Stimulated activated CD4-positive, alpha-beta T cell treated with anti-CD3 and anti-CD28 coated beads, TNF-alpha, amount 100 ng/mL, for 48 hours (primary cell): ENCODE results near the gene PLCL2.

Source experiments
- DNase-seq, 3 donors: peaks; one replicate each; pipeline ENCODE4 v3.0.0-alpha.2; 2020; ENCODE audit warnings: low read depth in 3 of 3

Gene PLCL2

GRCh38 chr3:16893618-16894200 lies 9.0 kb downstream of the PLCL2 start:
- no peak for DNase-seq

DNA sequence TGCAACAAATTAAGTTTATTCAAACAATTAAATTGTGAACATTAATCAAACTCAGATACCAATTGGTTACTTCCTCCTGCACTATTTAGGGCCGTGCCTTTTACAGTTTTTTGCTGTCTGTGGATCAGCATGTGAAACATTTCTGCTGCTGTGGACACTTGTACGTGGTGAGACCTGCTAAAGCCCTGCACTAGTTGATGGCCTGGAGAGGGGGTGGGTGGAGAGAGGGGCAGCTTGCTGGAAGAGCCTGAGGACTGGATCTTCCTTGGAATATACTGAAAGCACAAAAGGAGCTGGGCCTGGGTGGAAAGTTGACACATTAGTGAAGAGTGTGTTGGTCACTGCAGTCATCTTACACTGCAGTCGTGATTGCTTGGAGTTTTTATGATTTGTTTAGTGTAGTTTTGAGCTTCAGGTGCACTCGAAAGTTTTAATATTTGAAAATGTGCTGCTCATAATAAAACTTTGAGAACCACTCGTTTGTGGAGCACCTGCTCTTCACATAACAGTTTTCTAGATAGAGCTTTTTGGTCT lies 11.4 kb downstream of the PLCL2 start:
- no peak for DNase-seq

GRCh38 chr3:16896820-16897219 lies 12.1 kb downstream of the PLCL2 start:
- DNase-seq = no peak

DNA sequence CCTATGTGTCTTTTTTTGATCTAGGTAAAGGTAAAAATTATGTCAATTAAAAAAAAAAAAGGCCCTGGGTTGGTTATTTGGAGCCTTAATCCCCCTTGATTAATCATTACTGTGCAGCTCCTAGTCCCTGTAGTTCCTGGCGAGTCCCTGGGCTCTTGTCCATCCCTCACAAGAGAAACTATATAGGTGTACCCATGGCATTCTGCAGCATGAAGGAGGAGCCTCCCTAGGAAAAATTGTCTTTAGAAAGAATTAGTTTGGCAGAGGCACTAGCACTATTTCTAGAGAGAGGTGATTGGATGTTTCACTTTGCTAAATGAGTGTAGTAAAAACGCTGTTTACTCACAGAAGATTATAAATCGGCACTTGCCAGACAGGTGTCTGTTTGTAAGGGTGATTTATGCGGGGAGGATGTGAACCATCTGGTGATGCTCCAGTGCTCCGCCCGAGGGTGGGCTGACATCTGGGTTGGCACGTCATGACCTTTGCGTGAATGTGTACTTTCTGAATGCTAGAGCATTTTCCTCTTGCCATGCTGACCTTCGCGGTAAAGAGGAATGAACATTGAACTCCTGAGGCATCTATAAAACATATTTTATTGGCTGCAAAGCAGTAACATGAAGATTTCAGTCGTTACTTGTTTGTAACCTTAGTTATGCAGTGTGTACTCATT lies 12.6 kb downstream of the PLCL2 start:
- DNase-seq = no peak

DNA sequence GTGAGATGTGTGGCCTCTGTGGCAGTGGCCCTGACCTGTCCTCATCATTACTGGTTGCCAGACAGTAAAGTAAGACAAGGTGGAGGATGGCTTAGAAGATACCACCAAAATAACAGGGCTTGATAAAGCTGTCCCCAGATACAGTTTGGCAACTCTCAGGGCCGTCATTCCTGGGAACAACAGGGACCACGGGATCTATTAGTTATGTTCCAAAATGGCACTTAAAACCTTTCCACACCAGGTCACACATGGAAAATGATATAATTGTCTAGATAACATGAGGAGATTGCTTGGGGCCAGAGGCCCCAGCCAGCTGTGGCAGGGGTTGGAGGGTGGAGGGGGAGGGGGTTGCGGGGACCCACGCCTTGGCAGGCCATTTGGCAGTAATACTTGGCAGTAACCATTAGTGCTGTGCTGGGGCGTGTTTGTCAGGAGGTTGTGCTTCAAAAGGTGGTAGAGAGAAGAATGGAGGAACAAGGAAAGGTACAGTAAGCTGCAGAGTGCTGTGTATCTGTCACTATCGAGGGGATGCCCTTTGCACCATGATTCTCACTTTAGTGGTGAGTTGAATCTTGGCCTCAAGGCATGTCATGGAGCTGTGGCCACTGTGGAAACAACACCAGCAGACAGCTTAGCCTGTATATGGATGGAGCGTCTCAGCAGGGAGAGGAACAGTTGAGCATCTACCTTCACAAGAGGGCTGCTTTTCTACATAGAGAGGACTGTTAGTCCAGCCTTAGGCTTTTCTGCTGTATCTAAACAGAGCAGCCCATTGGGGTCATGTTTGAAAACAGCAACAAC lies 14.0 kb downstream of the PLCL2 start:
- DNase-seq = no peak

DNA sequence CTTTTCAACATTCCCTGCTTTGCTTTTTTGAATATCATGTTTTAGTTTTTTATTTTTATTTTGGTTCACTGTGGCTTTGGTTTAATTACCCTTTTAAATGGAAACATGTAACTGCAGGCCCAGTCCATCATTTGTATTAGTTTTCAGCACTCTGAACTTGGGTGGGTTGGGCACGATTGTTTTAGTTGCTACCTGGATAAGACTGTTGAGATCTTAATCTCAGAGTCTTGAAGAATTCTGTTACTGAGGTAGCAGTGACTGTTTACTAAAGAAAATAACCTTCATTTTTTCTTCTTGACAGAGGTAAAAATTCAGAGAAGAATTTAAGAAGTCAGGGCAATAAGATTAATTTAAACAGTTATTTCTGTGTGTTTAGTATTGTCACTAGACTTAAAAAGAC lies 15.2 kb downstream of the PLCL2 start:
- DNase-seq = no peak

GRCh38 chr3:16900779-16901440 lies 16.2 kb downstream of the PLCL2 start:
- no peak for DNase-seq

DNA sequence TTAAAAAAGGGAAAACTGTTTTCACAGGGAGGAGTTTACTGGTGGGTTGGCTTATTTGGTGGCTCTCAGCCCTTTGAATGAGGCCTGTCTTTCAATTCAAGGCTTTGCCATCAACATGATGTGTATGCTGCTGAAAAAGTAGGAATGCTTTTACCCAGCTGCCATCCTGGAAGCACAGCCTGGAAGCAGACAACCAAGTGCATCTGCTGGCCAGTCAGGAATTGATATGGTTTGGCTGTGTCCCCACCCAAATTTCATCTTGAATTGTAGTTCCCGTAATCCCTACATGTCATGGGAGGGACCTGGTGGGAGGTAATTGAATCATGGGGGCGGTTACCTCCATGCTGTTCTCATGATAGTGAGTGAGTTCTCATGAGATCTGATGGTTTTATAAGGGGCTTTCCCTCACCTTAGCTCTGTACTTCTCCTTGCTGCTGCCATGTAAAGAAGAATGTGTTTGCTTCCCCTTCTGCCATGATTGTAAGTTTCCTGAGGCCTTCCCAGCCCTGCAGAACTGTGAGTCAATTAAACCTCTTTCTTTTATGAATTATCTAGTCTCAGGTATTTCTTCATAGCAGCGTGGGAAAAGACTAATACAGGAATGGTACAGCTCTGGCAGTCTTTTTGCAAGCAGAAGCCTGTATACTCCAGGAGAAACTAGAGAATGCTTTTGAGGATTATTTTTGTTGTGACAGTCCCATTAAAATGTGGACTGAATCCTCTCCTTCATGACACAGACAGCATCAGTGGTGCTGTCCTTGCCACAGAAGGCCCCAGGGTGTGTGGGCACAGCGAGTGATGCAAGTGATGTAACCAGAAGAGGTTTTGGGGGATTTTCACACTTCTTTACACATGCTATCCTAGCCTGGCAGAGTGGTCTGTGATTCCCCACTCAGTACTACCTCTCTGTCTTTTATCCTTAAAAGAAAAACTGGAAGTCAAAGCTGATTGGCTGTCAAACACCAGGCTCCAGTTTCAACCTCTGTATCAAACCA lies 20.0 kb downstream of the PLCL2 start:
- no peak for DNase-seq

DNA sequence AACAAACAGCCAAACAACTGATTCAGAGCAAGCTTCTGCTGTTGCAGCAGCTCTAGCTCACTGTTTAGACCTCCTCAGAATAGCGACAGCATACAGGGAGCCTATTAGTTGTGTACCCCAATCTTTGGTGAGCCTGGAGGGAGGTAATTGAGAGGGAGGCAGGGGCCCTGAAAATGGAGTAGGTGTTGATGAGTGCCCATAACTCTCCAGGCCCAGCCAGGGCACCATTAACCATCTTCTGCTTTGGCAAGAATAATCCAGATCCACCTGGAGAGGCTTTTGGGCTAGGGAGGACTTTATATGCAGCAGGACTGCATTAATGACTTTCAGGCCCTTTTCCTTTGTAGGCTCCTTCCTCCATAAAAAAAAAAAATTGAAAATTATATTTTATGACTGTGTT lies 20.9 kb downstream of the PLCL2 start:
- no peak for DNase-seq

DNA sequence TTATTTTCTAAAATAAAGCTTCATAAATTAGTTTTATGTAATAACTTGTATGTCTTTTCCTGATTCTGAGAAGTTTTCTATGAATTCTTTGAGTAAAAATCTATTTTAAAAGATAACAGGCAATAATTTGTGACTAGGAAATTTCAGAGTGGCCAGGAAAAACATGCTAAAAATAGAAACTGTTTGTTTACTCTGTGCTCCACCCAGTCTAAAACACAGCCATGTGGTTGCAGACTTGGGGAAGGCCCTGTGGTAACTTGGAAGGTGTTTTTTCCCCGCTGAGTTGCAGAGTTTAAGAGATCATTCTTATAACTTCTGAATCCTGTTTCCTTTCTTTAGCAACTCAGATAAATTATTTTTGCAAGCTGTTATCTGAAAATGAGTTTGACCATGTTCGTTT lies 21.9 kb downstream of the PLCL2 start:
- DNase-seq = no peak

- DNase-seq = no peak
These were observed 22.5 kb downstream of the PLCL2 start for GRCh38 chr3:16907243-16907642.

- no peak for DNase-seq
These were observed 23.5 kb downstream of the PLCL2 start for GRCh38 chr3:16908016-16908807.

- no peak for DNase-seq
These were observed 24.1 kb downstream of the PLCL2 start for GRCh38 chr3:16908896-16909295.

DNA sequence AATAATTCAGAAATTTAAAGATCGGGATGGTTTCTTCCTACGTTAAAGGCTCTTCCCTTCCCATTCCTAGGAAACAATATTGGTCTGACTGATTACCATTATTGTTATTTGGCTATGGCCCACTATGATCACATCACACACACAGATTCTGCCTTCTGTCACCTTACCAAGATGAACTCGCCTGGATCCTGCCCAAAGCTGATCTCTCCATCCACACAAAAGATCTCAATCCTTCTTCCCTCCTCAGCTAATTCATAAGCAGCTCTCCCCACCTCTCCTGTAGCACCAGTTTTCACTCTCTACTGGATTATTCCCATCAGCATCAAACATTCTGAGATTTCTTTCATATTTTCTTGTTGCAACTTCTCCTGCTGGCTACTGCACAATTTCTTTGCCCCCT lies 25.0 kb downstream of the PLCL2 start:
- no peak for DNase-seq

- no peak for DNase-seq
These were observed 25.5 kb downstream of the PLCL2 start for GRCh38 chr3:16910207-16910606.

DNA sequence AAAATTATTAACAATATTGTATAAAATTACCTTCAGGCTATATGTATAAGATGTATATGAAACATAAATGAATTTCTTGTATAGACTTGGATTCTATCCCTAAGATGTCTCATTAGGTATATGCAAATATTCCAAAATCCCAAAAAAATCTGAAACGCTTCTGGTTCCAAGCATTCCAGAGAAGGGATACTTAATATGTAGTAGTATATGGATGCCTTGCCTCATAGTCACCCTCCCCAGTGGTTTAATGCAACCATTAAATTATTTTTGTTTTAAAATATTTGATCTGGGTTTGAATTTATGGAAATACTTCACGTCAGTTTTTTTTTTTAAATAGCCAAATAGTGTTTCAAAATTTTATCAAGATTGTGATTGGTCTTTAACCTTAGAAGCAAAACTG lies 27.2 kb downstream of the PLCL2 start:
- DNase-seq = no peak

GRCh38 chr3:16912400-16913263 lies 27.9 kb downstream of the PLCL2 start:
- DNase-seq = no peak

GRCh38 chr3:16913264-16913580 lies 28.5 kb downstream of the PLCL2 start:
- no peak for DNase-seq

DNA sequence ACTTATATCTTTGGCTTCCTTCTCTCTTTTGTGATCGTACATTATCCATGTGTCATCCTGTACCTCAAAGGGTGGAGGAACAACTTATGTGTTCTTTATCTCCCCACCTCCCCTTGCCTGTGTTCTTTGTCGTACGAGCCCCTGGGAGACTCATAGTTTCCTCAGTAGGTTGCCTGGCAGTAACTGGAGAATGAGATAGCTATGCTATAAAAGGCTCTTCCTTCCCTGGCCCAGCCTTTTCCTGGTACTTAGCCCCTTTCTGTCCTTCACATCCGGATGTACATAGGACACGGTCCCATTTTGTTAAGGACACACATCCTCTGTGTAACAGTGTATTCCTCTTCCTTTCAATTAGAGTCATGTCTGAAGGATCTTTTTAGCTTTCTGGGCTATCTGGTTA lies 32.1 kb downstream of the PLCL2 start:
- no peak for DNase-seq
